Astrocyte (in vitro differentiated cells and primary cell): ENCODE measurements around the gene CEP68. TPM values are rescaled to one million over a fixed set of nuclear protein-coding genes. Genes with fewer than 3 reads are reported as not detected.

Source experiments
- DNase-seq: peaks from one replicate; pipeline ENCODE4 v3.0.0-alpha.2; 2010; ENCODE audit warnings: low read depth
- FAIRE-seq: peaks from 2 replicates; lab custom pipeline; 2011; peaks lifted over from hg19 to GRCh38; lab: Jason Lieb, UNC
- H2AFZ ChIP-seq: 2 replicates; pipeline ENCODE4 v1.6.0; 2012; ENCODE audit warnings: low read depth, low read length, inconsistent platforms
- H3K27ac ChIP-seq: 2 replicates; pipeline ENCODE4 v1.5.1; 2011; ENCODE audit warnings: low read depth, low read length, inconsistent platforms
- H3K27me3 ChIP-seq: 2 replicates; pipeline ENCODE4 v1.6.0; 2011; ENCODE audit warnings: low read length, inconsistent platforms; ENCODE audit not compliant: insufficient read depth
- H3K36me3 ChIP-seq: 2 replicates; pipeline ENCODE4 v1.5.1; 2011; ENCODE audit warnings: low read length, inconsistent platforms; ENCODE audit not compliant: insufficient read depth
- H3K4me1 ChIP-seq: 2 replicates; pipeline ENCODE4 v1.5.1; 2011; ENCODE audit warnings: low read length, inconsistent platforms; ENCODE audit not compliant: insufficient read depth
- H3K4me2 ChIP-seq: 2 replicates; pipeline ENCODE4 v1.6.0; 2012; ENCODE audit warnings: low read length, inconsistent platforms
- H3K4me3 ChIP-seq: 2 replicates; pipeline ENCODE4 v1.5.1; 2011; ENCODE audit warnings: low read depth, mild to moderate bottlenecking, low read length, inconsistent platforms; ENCODE audit not compliant: insufficient read depth
- H3K79me2 ChIP-seq: 2 replicates; pipeline ENCODE4 v1.6.0; 2012; ENCODE audit warnings: mild to moderate bottlenecking, low read length, inconsistent platforms; ENCODE audit not compliant: insufficient read depth
- H3K9ac ChIP-seq: 2 replicates; pipeline ENCODE4 v1.6.0; 2012; ENCODE audit warnings: mild to moderate bottlenecking, low read length, inconsistent platforms
- H3K9me3 ChIP-seq: 2 replicates; pipeline ENCODE4 v1.5.1; 2012; ENCODE audit warnings: low read depth, mild to moderate bottlenecking, low read length, inconsistent platforms; ENCODE audit not compliant: insufficient read depth
- H4K20me1 ChIP-seq: 2 replicates; pipeline ENCODE4 v1.6.0; 2012; ENCODE audit warnings: low read length, inconsistent platforms; ENCODE audit not compliant: insufficient read depth
- H3K27ac Mint-ChIP-seq: one replicate; pipeline ENCODE4 v1.8.0; 2021; ENCODE audit warnings: mild to moderate bottlenecking, mixed read lengths; ENCODE audit not compliant: unreplicated experiment
- H3K27me3 Mint-ChIP-seq: one replicate; pipeline ENCODE4 v1.8.0; 2021; ENCODE audit warnings: low read depth, mixed read lengths; ENCODE audit not compliant: unreplicated experiment
- H3K36me3 Mint-ChIP-seq: one replicate; pipeline ENCODE4 v1.8.0; 2021; ENCODE audit warnings: low read depth, mixed read lengths; ENCODE audit not compliant: unreplicated experiment
- H3K4me1 Mint-ChIP-seq: one replicate; pipeline ENCODE4 v1.8.0; 2021; ENCODE audit warnings: low read depth, mixed read lengths; ENCODE audit not compliant: unreplicated experiment
- H3K4me3 Mint-ChIP-seq: one replicate; pipeline ENCODE4 v1.8.0; 2021; ENCODE audit warnings: mild to moderate bottlenecking, moderate library complexity, mixed read lengths; ENCODE audit not compliant: unreplicated experiment
- H3K9me3 Mint-ChIP-seq: one replicate; pipeline ENCODE4 v1.8.0; 2021; ENCODE audit warnings: mild to moderate bottlenecking, mixed read lengths; ENCODE audit not compliant: unreplicated experiment
- EZH2 ChIP-seq: IDR thresholded peaks from 2 replicates; pipeline ENCODE4 v1.6.1; 2012; ENCODE audit warnings: mild to moderate bottlenecking, low read length, inconsistent platforms; ENCODE audit not compliant: insufficient read depth
- total RNA-seq: library from RNA; stranded (reverse); gene quantifications from 2 replicates; pipeline ENCODE4 v1.2.1, GENCODE V29; 2021
- TF ChIP-seq, protein P1 (sequence below): IDR thresholded peaks from 2 replicates; pipeline ENCODE4 v1.5.1; 2011; ENCODE audit warnings: low read depth, mild to moderate bottlenecking, inconsistent platforms, low read length, moderate library complexity; ENCODE audit not compliant: insufficient read depth

CEP68 gene
- total RNA-seq, 1 donor from 2014 or later, result 6.9 TPM

DNA sequence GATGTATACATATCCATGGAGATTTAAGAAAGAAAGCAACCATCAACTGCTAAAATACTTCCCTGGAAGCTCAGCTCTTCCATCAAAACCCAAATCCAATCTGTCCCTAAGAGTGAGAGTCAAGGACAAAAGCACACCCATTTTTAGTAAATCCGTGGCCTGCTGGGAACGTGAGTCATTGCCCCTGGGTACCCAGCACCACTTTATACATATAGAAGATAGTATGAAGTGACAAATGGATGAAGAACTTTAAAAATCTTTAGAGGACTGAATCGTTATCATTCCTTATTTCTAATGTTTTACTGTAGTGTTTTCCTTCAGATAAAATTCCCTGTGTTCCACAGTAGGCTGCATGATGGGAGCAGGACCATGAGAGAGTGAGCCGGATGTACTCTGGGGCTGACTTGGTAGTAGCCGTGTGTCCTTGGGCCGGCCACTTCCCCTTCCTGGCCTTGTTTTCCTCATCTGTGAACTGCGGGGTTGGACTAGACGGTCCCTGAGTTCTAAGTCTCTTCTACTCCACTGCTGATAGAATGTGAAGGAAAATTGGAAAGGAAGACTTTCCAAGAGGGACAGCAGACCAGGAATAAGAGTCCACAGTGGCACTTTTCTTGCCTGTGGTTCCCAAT lies 28.5 kb upstream of the CEP68 start:
- Mint-ChIP-seq H3K27ac (no peak overlapping the region), H3K4me1 (peaks cover 28% of the 10 kb centered on the region), H3K4me3 (no peak overlapping the region), H3K9me3 (no peaks in the 10 kb centered on the region), H3K27me3 (peaks cover 6% of the 10 kb centered on the region), H3K36me3 (peaks cover 7% of the 10 kb centered on the region)
- TF ChIP-seq, protein P1, sequence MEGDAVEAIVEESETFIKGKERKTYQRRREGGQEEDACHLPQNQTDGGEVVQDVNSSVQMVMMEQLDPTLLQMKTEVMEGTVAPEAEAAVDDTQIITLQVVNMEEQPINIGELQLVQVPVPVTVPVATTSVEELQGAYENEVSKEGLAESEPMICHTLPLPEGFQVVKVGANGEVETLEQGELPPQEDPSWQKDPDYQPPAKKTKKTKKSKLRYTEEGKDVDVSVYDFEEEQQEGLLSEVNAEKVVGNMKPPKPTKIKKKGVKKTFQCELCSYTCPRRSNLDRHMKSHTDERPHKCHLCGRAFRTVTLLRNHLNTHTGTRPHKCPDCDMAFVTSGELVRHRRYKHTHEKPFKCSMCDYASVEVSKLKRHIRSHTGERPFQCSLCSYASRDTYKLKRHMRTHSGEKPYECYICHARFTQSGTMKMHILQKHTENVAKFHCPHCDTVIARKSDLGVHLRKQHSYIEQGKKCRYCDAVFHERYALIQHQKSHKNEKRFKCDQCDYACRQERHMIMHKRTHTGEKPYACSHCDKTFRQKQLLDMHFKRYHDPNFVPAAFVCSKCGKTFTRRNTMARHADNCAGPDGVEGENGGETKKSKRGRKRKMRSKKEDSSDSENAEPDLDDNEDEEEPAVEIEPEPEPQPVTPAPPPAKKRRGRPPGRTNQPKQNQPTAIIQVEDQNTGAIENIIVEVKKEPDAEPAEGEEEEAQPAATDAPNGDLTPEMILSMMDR, result no peak
- no peak for TF ChIP-seq EZH2
- H4K20me1 ChIP-seq, result no peaks in the 10 kb centered on the region
- H3K27ac ChIP-seq, result peak overlapping the region; percentile 27
- no peak overlapping the region for H3K4me3 ChIP-seq
- peaks cover 10% of the 10 kb centered on the region for H3K4me1 ChIP-seq
- H2AFZ ChIP-seq, result no peak overlapping the region
- no peak overlapping the region for H3K4me2 ChIP-seq
- no peak for DNase-seq
- no peaks in the 10 kb centered on the region for H3K27me3 ChIP-seq
- H3K9me3 ChIP-seq, result no peaks in the 10 kb centered on the region
- no peaks in the 10 kb centered on the region for H3K79me2 ChIP-seq
- FAIRE-seq, result no peak
- no peak overlapping the region for H3K9ac ChIP-seq
- no peaks in the 10 kb centered on the region for H3K36me3 ChIP-seq

DNA sequence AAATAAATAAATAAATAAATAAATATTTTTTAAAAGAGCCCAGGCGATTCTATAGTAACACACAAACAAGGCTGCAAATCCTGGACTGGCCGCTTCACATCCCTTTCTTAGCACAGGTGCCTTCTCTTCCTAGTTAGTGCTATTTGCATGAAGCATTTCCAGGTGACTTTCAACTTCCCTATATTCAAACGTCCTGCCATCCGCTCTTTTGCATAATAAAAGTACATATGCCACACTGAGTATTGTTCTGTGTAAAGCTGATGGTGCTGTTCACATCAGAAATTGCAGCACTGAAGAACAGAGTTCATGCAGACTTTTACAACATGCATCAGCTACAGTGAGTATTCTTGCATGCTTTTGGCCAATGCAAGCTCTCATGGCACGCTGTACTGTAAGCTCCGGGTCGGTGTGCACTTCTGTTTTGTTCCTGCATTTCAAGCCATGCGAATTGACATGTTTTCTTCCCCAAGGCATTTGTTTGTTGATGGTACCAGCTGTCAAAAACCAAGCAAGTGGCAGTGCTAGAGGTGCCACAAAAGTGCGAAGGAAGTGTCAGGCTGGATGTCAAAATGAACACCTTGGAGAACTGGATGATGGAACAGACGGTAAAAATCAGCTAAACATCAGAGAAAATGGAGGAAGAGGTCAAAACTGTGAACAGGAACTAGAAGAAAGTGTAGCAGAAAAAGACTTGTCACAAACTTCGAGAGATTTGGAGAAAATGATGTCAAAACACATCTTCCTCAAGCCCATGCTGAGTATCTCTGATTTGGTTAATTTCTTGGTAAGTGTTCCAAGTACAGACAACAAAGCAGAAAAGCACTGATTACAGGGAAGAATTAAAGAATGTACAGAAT lies 25.5 kb upstream of the CEP68 start:
- no peak for FAIRE-seq
- no peak overlapping the region for H3K4me2 ChIP-seq

More for the DNA sequence above, 25.5 kb upstream of the CEP68 start:
- Mint-ChIP-seq H3K4me3 (no peak overlapping the region), H3K27ac (no peak overlapping the region), H3K9me3 (no peaks in the 10 kb centered on the region), H3K36me3 (peaks cover 3% of the 10 kb centered on the region), H3K4me1 (peaks cover 12% of the 10 kb centered on the region), H3K27me3 (peaks cover 6% of the 10 kb centered on the region)
- Histone ChIP-seq H3K4me1 (no peaks in the 10 kb centered on the region), H3K79me2 (no peaks in the 10 kb centered on the region), H3K9me3 (no peaks in the 10 kb centered on the region), H3K27me3 (no peaks in the 10 kb centered on the region), H3K27ac (no peak overlapping the region), H3K36me3 (no peaks in the 10 kb centered on the region), H3K4me3 (no peak overlapping the region), H2AFZ (no peak overlapping the region), H4K20me1 (no peaks in the 10 kb centered on the region), H3K9ac (no peak overlapping the region)
- no peak for DNase-seq
- TF ChIP-seq, protein P1, result no peak
- no peak for TF ChIP-seq EZH2
